HCT116 (cell line): ENCODE results near the gene KLHL6. TPM values are rescaled to one million over a fixed set of nuclear protein-coding genes. Genes with fewer than 3 reads are reported as not detected.

Experiments used
- ATAC-seq: fragments of 200-7000 bp; cut with Tn5 transposase; 2 replicates; pipeline ENCODE4 v1.9.1; 2020; ENCODE audit warnings: mild to moderate bottlenecking, moderate library complexity
- BruUV-seq: library from RNA; stranded (reverse); fragments of 400-500 nt; replicated peaks from 2 replicates; lab custom pipeline; 2021; lab: Mats Ljungman, UMichigan
- CTCF ChIA-PET: fragments of 300-600 bp; sonication (Branson Sonifier 250); formaldehyde crosslinking; loops from one replicate; lab custom pipeline; 2021; ENCODE audit warnings: antibody characterized with exemption; lab: Charles Lee
- POLR2A ChIA-PET: fragments of 300-600, 350-600 bp; sonication (Branson Sonifier 250); formaldehyde crosslinking; loops from one replicate; lab custom pipeline; 2021; ENCODE audit warnings: antibody characterized with exemption; lab: Charles Lee
- RAD21 ChIA-PET, 2 experiments: fragments of 300-600 bp; sonication (Branson Sonifier 250); formaldehyde crosslinking; loops; one replicate each; lab custom pipeline; 2023; ENCODE audit warnings: low total read pairs in 2 of 2; ENCODE audit not compliant: uncharacterized antibody in 2 of 2, unreplicated experiment in 2 of 2, low non-redundant PET in 1 of 2; lab: Charles Lee
- DNase-seq: peaks from one replicate; pipeline ENCODE4 v3.0.0-alpha.2; 2010; ENCODE audit warnings: low read depth, low spot score
- H2AFZ ChIP-seq: fragments of 200-600 bp; shearing (Covaris generic), sonication (generic); 2 replicates; pipeline ENCODE4 v1.6.1; 2017; ENCODE audit warnings: low read depth, mixed run types, mixed read lengths, antibody characterized with exemption, low read length; ENCODE audit not compliant: poor library complexity, severe bottlenecking
- H3K27ac ChIP-seq: 2 replicates; pipeline ENCODE4 v1.5.1; 2012; ENCODE audit warnings: low read depth, low read length
- H3K27me3 ChIP-seq: fragments of 200-600 bp; sonication (generic); 2 replicates; pipeline ENCODE4 v1.6.1; 2016; ENCODE audit warnings: mixed run types, low read length, mixed read lengths; ENCODE audit not compliant: insufficient read depth
- H3K36me3 ChIP-seq, 2 experiments: fragments of 200-500 bp in 1 of 2; fragments of 200-600 bp in 1 of 2; sonication (Bioruptor generic) in 1 of 2; sonication (generic) in 1 of 2; 2 replicates each; pipeline versions ENCODE4 v1.5.1 to v1.6.1; 2014 to 2016; ENCODE audit warnings: low read length in 2 of 2, inconsistent platforms in 1 of 2, mixed read lengths in 1 of 2, mixed run types in 1 of 2; ENCODE audit not compliant: insufficient read depth in 2 of 2, control insufficient read depth in 1 of 2
- H3K4me1 ChIP-seq, 2 experiments: fragments of 200-600 bp in 1 of 2; sonication (generic) in 1 of 2; 2 replicates each; pipeline versions ENCODE4 v1.5.1 to v1.6.1; 2012 to 2017; ENCODE audit warnings: low read length in 2 of 2, inconsistent platforms in 1 of 2, mild to moderate bottlenecking in 1 of 2, mixed read lengths in 1 of 2, mixed run types in 1 of 2, moderate library complexity in 1 of 2; ENCODE audit not compliant: insufficient read depth in 2 of 2, control insufficient read depth in 1 of 2
- H3K4me2 ChIP-seq: fragments of 200-600 bp; sonication (generic); 2 replicates; pipeline ENCODE4 v1.6.1; 2017; ENCODE audit warnings: mixed run types, low read length, mixed read lengths
- H3K4me3 ChIP-seq, 2 experiments: fragments of 200-600 bp in 1 of 2; sonication (generic) in 1 of 2; replicated peaks in 1 of 2; 2 replicates each; pipeline ENCODE4 v1.5.1; 2011 to 2016; ENCODE audit warnings: low read length in 2 of 2, control low read depth in 1 of 2, low read depth in 1 of 2, mild to moderate bottlenecking in 1 of 2, mixed read lengths in 1 of 2, mixed run types in 1 of 2
- H3K79me2 ChIP-seq: fragments of 200-600 bp; sonication (generic); 2 replicates; pipeline ENCODE4 v1.6.1; 2017; ENCODE audit warnings: mild to moderate bottlenecking, mixed run types, low read length, moderate library complexity, mixed read lengths; ENCODE audit not compliant: insufficient read depth
- H3K9ac ChIP-seq: fragments of 200-600 bp; sonication (generic); 2 replicates; pipeline ENCODE4 v1.6.1; 2016; ENCODE audit warnings: low read length, mixed read lengths
- H3K9me2 ChIP-seq: fragments of 200-600 bp; sonication (generic), shearing (Covaris generic); 2 replicates; pipeline ENCODE4 v1.6.1; 2017; ENCODE audit warnings: mixed run types, mild to moderate bottlenecking, moderate library complexity; ENCODE audit not compliant: insufficient read depth
- H3K9me3 ChIP-seq, 2 experiments: fragments of 200-500 bp in 1 of 2; fragments of 200-600 bp in 1 of 2; sonication (Bioruptor generic) in 1 of 2; sonication (generic) in 1 of 2; 2 replicates each; pipeline ENCODE4 v1.6.1; 2014 to 2017; ENCODE audit warnings: low read length in 2 of 2, mixed read lengths in 2 of 2, inconsistent platforms in 1 of 2, low read depth in 1 of 2, mild to moderate bottlenecking in 1 of 2, mixed run types in 1 of 2, moderate library complexity in 1 of 2; ENCODE audit not compliant: control insufficient read depth in 1 of 2, insufficient read depth in 1 of 2
- H4K20me1 ChIP-seq: fragments of 200-600 bp; sonication (generic), shearing (Covaris generic); 2 replicates; pipeline ENCODE4 v1.6.1; 2017; ENCODE audit warnings: mixed run types, mild to moderate bottlenecking, moderate library complexity; ENCODE audit not compliant: insufficient read depth
- CEBPB ChIP-seq: IDR thresholded peaks from 2 replicates; pipeline ENCODE4 v1.6.1; 2012; ENCODE audit warnings: low read depth
- EGR1 ChIP-seq: IDR thresholded peaks from 2 replicates; pipeline ENCODE4 v1.6.1; 2012; ENCODE audit warnings: low read depth
- EZH2 ChIP-seq: fragments of 200-600 bp; sonication (generic); IDR thresholded peaks from 2 replicates; pipeline ENCODE4 v1.6.1; 2017; ENCODE audit warnings: antibody characterized with exemption, mixed run types
- EZH2phosphoT487 ChIP-seq: fragments of 200-600 bp; IDR thresholded peaks from 2 replicates; pipeline ENCODE4 v1.6.1; 2018; ENCODE audit warnings: antibody characterized with exemption, borderline replicate concordance
- FOSL1 ChIP-seq: IDR thresholded peaks from 2 replicates; pipeline ENCODE4 v1.6.1; 2012; ENCODE audit warnings: low read depth
- POLR2A ChIP-seq: IDR thresholded peaks from 2 replicates; pipeline ENCODE4 v1.7.0; 2011; ENCODE audit warnings: borderline replicate concordance; ENCODE audit not compliant: insufficient read depth, insufficient read length; ENCODE audit errors: extremely low read depth
- POLR2AphosphoS5 ChIP-seq: IDR thresholded peaks from 2 replicates; pipeline ENCODE4 v1.6.1; 2011; ENCODE audit warnings: mild to moderate bottlenecking, low read depth, low read length, moderate library complexity
- RAD21 ChIP-seq: IDR thresholded peaks from 2 replicates; pipeline ENCODE4 v1.6.1; 2012; ENCODE audit warnings: low read depth, mild to moderate bottlenecking
- SP1 ChIP-seq: IDR thresholded peaks from 2 replicates; pipeline ENCODE4 v1.6.1; 2012; ENCODE audit warnings: low read depth
- TCF7L2 ChIP-seq: IDR thresholded peaks from 2 replicates; pipeline ENCODE4 v1.7.0; 2011; ENCODE audit warnings: borderline replicate concordance, inconsistent platforms; ENCODE audit not compliant: insufficient read depth, insufficient read length; ENCODE audit errors: extremely low read depth
- YY1 ChIP-seq: IDR thresholded peaks from 2 replicates; pipeline ENCODE4 v1.6.1; 2011; ENCODE audit warnings: low read length, low read depth, moderate library complexity, mild to moderate bottlenecking; ENCODE audit not compliant: insufficient replicate concordance; ENCODE audit errors: extremely low read depth
- ZFX ChIP-seq: fragments of 450-650 bp; IDR thresholded peaks from 2 replicates; pipeline ENCODE4 v1.6.1; 2017
- ZNF274 ChIP-seq: fragments of 200-500 bp; sonication (Bioruptor generic); IDR thresholded peaks from 2 replicates; pipeline ENCODE4 v1.6.1; 2014; ENCODE audit warnings: mild to moderate bottlenecking, low read depth, low read length, inconsistent platforms
- intact Hi-C: fragments of 100-400 bp; cut with micrococcal nuclease; formaldehyde crosslinking; loops from 2 replicates; pipeline ENCODE4 v1.10.0; 2022
- total RNA-seq: library from RNA; stranded (reverse); gene quantifications from one replicate; pipeline ENCODE4 v1.2.1, GENCODE V29; 2021; ENCODE audit not compliant: unreplicated experiment
- TF ChIP-seq, protein P1 (sequence below): IDR thresholded peaks from 2 replicates; pipeline ENCODE4 v1.6.1; 2012
- TF ChIP-seq, protein P2 (sequence below), 3 experiments: fragments of 200-600 bp in 1 of 3; sonication (generic) in 1 of 3; IDR thresholded peaks in 2 of 3; conservative IDR thresholded peaks in 1 of 3; 2 replicates each; pipeline ENCODE4 v1.5.1; 2012 to 2017; ENCODE audit warnings: low read depth in 2 of 3, low read length in 2 of 3, antibody characterized with exemption in 1 of 3, borderline replicate concordance in 1 of 3, control low read depth in 1 of 3, mild to moderate bottlenecking in 1 of 3, mixed read lengths in 1 of 3, mixed run types in 1 of 3, moderate library complexity in 1 of 3; ENCODE audit not compliant: insufficient read depth in 1 of 3
- TF ChIP-seq, protein P3 (sequence below): IDR thresholded peaks from 2 replicates; pipeline ENCODE4 v1.6.1; 2012; ENCODE audit warnings: low read depth

The KLHL6 gene
- total RNA-seq, 1 experiment from 2014 or later: 0.15 TPM

DNA sequence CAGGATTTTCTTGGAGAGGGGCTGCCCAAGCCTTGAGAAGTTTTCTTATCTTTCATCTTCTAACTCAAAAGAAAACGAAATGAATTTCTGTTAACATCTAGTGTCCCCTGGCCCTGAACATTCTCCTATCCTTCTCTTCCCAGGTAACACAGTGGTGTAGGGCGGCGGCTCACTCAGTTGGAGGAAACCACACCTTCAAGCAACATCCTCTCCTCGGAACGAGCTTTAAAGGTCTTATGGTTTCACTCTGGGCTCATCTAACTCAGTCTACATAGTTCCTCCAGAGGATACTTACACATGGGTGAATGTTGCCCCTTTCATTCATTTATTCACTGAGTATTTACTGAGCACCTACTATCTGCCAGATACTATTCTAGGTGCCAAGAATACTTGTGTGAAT lies 31.0 kb upstream of the KLHL6 start:
- H3K79me2 ChIP-seq: no peaks in the 10 kb centered on the region
- no TSS peak for BruUV-seq

DNA sequence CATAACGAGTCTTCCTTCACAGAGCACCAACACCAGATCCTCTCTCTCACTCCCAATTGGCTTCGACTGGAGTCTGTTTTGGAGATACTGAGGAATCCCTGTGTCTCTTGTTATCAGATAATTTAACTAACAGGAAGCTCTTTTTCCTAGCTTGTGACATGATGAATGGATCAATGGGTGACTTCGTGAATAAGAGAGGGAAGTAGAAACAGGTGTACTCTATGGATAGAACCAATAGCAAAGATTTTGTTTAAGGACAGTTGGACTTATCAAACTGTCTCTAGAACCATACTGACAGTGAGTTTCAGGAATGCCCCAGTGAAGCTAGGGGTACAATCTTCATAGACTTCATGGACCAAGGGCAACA lies 29.4 kb upstream of the KLHL6 start:
- H3K9me2 ChIP-seq: no peaks in the 10 kb centered on the region
- CTCF ChIA-PET: no interaction called here
- ATAC-seq: no peak
- TF ChIP-seq POLR2A: no peak
- TF ChIP-seq, protein P1, sequence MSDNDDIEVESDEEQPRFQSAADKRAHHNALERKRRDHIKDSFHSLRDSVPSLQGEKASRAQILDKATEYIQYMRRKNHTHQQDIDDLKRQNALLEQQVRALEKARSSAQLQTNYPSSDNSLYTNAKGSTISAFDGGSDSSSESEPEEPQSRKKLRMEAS: no peak
- TF ChIP-seq, protein P2, sequence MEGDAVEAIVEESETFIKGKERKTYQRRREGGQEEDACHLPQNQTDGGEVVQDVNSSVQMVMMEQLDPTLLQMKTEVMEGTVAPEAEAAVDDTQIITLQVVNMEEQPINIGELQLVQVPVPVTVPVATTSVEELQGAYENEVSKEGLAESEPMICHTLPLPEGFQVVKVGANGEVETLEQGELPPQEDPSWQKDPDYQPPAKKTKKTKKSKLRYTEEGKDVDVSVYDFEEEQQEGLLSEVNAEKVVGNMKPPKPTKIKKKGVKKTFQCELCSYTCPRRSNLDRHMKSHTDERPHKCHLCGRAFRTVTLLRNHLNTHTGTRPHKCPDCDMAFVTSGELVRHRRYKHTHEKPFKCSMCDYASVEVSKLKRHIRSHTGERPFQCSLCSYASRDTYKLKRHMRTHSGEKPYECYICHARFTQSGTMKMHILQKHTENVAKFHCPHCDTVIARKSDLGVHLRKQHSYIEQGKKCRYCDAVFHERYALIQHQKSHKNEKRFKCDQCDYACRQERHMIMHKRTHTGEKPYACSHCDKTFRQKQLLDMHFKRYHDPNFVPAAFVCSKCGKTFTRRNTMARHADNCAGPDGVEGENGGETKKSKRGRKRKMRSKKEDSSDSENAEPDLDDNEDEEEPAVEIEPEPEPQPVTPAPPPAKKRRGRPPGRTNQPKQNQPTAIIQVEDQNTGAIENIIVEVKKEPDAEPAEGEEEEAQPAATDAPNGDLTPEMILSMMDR (IDR thresholded peaks at IDR 0.05 in 2 of 3, conservative IDR thresholded peaks at IDR 0.05 in 1 of 3; ENCODE audit: borderline replicate concordance in 1 of 3, insufficient read depth in 1 of 3, low read depth in 2 of 3, low read length in 2 of 3): no peak
- TF ChIP-seq ZFX: no peak
- TF ChIP-seq RAD21: no peak
- no peak for TF ChIP-seq YY1
- no peak for TF ChIP-seq EGR1
- no peak for TF ChIP-seq CEBPB
- TF ChIP-seq POLR2AphosphoS5: no peak
- TF ChIP-seq SP1: no peak
- no peak for TF ChIP-seq EZH2phosphoT487
- TF ChIP-seq ZNF274: no peak
- TF ChIP-seq, protein P3, sequence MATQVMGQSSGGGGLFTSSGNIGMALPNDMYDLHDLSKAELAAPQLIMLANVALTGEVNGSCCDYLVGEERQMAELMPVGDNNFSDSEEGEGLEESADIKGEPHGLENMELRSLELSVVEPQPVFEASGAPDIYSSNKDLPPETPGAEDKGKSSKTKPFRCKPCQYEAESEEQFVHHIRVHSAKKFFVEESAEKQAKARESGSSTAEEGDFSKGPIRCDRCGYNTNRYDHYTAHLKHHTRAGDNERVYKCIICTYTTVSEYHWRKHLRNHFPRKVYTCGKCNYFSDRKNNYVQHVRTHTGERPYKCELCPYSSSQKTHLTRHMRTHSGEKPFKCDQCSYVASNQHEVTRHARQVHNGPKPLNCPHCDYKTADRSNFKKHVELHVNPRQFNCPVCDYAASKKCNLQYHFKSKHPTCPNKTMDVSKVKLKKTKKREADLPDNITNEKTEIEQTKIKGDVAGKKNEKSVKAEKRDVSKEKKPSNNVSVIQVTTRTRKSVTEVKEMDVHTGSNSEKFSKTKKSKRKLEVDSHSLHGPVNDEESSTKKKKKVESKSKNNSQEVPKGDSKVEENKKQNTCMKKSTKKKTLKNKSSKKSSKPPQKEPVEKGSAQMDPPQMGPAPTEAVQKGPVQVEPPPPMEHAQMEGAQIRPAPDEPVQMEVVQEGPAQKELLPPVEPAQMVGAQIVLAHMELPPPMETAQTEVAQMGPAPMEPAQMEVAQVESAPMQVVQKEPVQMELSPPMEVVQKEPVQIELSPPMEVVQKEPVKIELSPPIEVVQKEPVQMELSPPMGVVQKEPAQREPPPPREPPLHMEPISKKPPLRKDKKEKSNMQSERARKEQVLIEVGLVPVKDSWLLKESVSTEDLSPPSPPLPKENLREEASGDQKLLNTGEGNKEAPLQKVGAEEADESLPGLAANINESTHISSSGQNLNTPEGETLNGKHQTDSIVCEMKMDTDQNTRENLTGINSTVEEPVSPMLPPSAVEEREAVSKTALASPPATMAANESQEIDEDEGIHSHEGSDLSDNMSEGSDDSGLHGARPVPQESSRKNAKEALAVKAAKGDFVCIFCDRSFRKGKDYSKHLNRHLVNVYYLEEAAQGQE: no peak
- TF ChIP-seq EZH2: no peak
- no peak for TF ChIP-seq TCF7L2

More for the DNA sequence above, 31.0 kb upstream of the KLHL6 start:
- intact Hi-C loops: no loop called here
- ATAC-seq (no peak), DNase-seq (no peak)
- Histone ChIP-seq H4K20me1 (no peaks in the 10 kb centered on the region), H2AFZ (no peak overlapping the region), H3K27me3 (no peaks in the 10 kb centered on the region), H3K27ac (no peak overlapping the region), H3K9ac (no peak overlapping the region), H3K4me3 (no peak overlapping the region)
- CTCF ChIA-PET: no interaction called here
- TF ChIP-seq YY1 (no peak), FOSL1 (no peak)
- TF ChIP-seq, all 23 proteins: peak for 0
- Histone ChIP-seq H3K9me2 (no peaks in the 10 kb centered on the region), H3K4me1 (no peaks in the 10 kb centered on the region), H3K9me3 (no peaks in the 10 kb centered on the region), H3K4me2 (no peak overlapping the region), H3K36me3 (no peaks in the 10 kb centered on the region)
- RAD21 ChIA-PET: no interaction called here
- POLR2A ChIA-PET: no interaction called here

More for the DNA sequence above, 29.4 kb upstream of the KLHL6 start:
- ChIA-PET POLR2A (interaction anchor here (0.7 kb wide), 1 partner anchor 310 kb away, joined by 3 read pairs; no protein-coding TSS in a partner anchor), RAD21 (no interaction called here)
- no TSS peak for BruUV-seq
- Histone ChIP-seq H3K9ac (no peak overlapping the region), H3K27me3 (no peaks in the 10 kb centered on the region), H3K79me2 (no peaks in the 10 kb centered on the region), H3K36me3 (no peaks in the 10 kb centered on the region), H4K20me1 (no peaks in the 10 kb centered on the region), H3K4me3 (no peak overlapping the region), H3K27ac (no peak overlapping the region), H2AFZ (no peak overlapping the region), H3K4me1 (no peaks in the 10 kb centered on the region), H3K4me2 (no peak overlapping the region), H3K9me3 (no peaks in the 10 kb centered on the region)
- intact Hi-C loops: no loop called here
- DNase-seq: no peak
